Fibroblast of skin of right quadriceps (primary cell): Measurements from ENCODE around the gene HEPACAM.
"Not testable (repeated sequence)": the region's sequence is repeated elsewhere in the genome, so short reads cannot be mapped to it uniquely, and the experiment has no call there.

Experiments
- DNase-seq: peaks from one replicate; pipeline ENCODE4 v3.0.0-alpha.2; 2013

Gene HEPACAM, protein sequence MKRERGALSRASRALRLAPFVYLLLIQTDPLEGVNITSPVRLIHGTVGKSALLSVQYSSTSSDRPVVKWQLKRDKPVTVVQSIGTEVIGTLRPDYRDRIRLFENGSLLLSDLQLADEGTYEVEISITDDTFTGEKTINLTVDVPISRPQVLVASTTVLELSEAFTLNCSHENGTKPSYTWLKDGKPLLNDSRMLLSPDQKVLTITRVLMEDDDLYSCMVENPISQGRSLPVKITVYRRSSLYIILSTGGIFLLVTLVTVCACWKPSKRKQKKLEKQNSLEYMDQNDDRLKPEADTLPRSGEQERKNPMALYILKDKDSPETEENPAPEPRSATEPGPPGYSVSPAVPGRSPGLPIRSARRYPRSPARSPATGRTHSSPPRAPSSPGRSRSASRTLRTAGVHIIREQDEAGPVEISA

DNA sequence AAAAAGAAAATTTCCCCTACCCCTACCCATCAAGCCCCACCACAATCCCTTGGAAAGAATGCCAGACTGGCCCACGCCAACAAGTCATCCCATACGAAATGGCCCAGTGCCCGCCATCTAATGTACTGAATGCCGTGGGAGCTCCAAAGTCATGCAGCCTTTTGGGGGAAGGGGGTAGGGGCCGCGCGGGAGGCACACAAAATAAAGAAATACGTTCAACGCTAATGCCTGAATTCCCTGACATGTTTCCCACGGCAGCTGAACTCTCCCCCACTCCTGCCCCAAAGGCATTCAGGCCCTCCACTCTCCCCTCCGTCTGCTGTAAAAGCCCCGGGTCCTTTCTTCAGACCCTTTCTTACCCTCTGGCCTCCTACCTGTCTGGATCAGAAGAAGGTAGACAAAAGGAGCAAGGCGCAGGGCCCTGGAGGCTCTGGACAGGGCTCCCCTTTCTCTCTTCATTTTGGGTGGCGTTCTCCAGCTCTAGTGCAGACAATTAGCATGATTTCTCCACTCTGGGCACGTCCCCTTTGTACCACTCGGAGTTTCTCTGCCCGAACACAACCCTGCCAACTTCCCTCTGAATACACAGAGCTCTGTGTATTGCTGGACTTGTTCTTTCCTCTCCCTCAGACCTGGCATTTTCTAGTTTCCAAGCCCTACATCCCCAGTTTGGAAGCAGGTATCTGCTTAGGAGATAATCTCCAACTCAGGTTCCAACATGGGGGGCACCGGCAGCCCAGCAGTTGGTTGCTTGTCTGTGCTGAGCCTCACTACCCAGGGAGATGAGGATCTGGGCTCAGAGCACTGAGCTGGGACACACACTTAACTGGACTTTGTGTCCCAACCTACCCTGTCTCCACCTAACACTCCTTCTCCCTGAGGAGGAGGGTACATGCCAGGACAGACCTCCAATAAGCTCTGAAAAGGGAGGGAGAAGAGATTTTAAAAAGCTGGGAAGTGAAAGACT lies at the start of gene HEPACAM:
HEPACAM (minus strand) TSS at position 500 of the 967 bp plus-strand sequence; CDS start at position 459, 41 bp downstream.
- no peak for DNase-seq

DNA sequence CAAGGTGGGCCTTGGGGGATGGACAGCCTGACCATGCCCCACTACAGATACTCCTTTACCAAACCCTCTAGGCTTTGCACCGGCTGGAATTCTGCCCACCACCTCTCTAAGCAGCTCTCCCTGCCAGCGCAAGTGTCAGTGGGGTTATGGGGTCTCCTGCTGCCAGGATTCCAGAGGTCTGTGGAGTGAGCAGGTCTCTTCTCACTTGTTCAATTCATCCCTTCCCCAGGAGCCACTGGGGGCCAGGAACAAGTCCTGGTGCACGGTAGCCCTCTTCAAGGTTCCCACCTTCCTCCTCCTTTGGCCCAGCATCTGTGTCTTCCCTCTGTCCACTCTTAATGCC lies 48.6 kb upstream of the HEPACAM start:
- no peak for DNase-seq

DNA sequence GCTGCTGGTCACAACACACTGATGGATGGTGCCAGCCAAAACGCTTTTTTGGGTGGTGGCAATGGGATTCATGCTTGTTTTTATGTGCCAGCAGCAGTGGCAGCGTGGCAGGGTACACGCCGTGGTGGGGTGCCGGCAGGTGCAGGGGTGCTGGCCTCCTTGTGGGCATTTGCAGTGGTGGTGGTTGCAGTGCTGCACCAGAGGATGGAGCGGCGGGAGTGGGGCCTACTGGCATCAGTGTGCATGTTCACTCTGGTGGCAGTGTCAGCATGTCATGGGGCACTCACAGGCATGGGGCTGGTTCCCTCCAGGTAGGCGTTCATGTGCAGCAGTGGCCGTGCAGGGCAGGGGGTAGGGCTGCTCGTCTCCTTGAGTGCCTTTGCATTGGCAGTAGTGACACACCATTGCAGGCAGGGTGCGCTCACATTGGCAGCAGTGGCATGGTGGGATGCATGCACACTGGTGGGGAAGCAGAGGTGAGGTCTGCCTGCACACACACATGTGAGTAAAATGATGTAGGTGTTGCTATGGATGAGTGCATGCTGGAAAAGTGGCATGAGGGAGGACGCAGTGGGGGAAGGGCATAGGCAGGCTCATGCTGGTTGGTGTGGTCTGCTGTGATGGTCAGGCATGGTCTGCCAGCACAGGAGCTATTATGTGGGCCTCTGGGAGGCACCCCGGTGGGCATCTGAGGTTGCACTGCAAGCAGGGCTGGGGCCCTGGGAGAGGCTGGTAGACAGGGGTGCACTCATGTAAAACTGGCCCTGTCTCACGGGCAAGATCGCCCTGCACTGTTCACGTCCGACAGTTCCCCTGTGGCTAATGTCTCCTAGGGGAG lies 48.0 kb upstream of the HEPACAM start:
- no peak for DNase-seq

DNA sequence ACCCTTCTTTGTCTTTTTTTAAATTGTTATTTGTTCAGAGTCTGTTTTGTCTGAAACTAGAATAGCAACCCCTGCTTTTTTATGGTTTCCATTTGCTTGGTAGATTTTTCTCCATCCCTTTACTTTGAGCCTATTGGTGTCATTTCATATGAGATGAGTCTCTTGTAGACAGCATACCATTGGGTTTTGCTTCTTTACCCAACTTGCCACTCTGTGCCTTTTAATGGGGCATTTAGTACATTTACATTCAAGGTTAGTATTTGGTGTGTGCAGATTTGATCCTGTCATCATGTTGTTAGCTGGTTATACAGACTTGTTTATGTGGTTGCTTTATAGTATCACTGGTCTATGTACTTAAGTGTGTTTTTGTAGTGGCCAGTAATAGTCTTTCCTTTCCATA lies 46.2 kb upstream of the HEPACAM start:
- DNase-seq: no peak

DNA sequence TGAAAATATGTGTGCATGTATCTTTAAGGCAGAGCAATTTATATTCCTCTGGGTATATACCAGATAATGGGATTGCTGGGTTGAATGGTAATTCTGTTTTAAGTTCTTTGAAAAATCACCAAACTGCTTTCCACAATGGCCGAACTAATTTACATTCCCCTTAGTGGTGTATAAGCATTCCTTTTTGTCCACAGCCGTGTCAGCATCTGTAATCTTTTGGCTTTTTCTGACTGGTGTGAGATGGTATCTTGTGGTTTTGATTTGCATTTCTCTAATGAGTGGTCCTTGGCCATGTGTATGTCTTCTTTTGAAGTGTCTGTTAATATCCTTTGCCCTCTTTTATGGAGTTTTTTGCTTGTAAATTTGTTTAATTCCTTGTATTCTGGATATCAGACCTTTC lies 42.5 kb upstream of the HEPACAM start:
- DNase-seq: no peak

DNA sequence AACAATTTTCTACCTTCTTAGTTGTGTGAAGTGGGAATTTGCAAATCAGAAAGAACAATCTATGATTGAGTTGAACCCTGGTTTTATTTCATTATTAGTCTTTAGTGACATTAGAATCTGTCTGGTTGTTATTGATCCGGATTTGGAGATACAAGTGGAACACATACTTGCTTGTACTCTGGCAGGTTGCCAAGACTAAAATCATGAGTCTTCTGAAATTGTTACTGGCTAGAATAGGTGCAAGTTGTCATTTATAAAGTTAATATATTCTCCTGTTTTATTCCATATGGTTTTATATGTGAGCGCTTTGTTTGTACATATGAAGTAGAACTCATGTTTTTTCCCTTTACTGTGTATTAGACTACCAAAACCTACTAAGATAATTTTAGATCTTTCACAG lies 41.2 kb upstream of the HEPACAM start:
- DNase-seq: no peak

DNA sequence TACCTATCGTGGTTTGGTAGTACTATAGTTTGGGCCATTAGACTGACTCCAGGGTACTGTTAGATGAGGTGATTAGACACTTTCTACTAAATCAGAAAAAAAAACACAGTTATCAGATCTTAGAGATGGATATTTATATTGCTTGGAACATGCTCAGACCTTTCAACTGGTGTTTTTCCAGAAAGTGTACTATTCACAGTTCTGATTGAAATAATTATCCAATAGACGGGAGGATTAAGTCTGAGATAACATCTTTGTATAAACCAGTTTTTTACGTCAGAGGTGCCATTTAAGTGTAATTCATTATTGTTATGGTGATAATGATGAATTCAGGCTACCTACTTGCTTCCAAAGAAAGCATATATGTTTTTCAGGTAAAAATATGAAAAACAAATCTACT lies 40.7 kb upstream of the HEPACAM start:
- DNase-seq: no peak

DNA sequence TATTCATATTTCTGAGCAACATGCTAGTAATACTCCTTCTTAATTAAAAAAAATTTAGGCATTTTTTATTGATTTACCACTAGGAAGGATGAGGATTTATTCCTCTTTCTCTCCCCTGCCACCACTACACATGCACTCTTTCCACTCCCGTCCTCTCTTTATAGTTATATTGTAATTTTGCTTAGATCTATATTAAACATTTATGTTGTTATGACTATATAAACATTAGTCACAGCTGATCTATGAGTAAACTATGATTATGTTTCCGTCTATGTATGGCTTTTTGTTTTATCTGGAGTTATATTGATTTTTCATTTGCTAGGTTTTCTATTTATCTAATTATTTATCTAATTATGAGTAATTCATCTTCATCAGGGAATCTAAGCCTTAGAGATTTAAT lies 36.0 kb upstream of the HEPACAM start:
- DNase-seq: no peak

DNA sequence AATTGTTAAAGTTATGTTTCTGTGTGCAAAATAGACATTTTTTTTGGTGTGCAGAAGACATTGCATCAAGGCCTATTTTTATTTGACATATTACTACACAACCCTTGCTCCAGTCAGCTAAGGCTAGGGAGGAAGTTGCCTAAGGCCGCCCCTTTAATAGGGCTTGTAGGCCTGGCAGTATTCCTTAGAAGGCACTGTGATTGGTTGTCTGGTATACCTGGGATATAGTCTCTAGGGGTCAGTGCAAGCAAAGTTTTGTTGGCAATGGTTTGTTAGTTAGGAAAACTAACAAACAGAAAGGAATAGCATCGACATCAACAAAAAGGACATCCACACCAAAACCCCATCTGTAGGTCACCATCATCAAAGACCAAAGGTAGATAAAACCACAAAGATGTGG lies 35.1 kb upstream of the HEPACAM start:
- DNase-seq: peak; percentile 8

DNA sequence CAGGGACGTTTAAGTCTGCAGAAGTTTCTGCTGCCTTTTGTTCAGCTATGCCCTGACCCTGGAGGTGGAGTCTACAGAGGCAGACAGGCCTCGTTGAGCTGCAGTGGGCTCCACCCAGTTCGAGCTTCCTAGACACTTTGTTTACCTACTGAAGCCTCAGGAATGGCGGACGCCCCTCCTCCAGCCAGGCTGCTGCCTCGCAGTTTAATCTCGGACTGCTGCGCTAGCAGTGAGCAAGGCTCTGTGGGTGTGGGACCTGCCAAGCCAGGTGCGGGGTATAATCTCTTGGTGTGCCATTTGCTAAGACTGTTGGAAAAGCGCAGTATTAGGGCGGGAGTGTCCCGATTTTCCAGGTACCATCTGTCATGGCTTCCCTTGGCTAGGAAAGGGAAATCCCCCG lies 32.4 kb upstream of the HEPACAM start:
- DNase-seq: not testable (repeated sequence)

DNA sequence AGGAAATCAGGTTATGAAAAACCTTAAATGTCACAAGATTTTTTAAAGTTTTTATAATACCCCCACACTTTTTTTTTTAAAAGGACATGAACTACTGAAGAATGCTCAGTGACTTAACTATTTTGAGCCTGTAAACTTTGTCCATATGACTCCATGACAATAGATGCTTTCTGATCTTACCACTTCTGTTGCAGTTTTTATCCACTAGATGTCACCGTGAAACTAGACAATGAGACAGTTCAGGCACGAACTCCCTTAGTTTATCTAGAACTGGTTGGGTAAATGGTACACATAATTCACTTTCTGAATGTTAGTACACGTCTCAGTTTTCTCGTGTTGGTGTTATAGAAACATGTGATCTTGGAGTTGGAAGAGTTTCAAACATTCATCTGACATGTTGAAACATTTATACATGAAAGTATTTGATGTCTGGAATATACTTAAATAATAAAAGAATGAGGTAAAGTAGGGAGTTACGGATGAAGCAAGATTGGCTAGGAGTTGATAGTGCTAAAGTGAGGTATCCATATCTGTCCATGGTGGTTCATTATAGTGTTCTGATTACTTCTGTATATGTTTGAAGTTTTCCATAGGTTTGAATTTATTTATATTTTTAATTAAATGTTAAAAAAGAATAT lies 26.2 kb upstream of the HEPACAM start:
- DNase-seq: peak; percentile 75

DNA sequence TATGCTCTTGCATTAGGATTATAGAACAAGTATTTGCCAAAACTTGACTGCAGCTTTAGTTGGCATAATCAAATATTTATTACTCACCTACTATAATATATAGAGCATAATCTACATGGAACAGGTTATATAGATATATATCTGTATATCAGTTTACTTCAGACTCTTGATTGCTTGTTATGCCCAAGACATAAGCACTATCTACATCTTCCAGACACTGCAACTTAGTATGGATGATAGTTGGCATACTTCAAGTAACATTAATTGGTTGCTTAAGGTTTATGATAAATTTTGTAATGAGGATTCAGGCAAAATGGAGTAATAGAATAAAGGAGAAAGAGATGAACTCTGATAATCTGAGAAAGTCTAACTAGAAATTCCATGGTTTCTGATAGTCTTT lies 19.2 kb upstream of the HEPACAM start:
- no peak for DNase-seq

DNA sequence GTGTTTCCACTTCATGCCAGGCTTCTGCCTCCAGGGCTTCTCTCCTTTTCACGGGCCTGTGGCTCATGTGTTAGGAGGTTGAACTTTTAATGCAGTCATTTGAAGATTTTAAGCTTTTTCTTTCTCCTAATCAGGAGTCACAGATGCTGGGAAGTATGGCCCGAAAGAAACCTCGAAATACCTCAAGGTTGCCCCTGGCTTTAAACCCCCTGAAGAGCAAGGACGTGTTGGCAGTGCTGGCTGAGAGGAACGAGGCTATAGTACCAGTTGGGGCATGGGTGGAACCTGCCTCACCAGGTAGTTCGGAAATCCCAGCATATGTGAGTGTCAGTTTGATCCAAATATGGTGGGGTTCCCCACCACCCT lies 18.7 kb upstream of the HEPACAM start:
- DNase-seq: no peak

DNA sequence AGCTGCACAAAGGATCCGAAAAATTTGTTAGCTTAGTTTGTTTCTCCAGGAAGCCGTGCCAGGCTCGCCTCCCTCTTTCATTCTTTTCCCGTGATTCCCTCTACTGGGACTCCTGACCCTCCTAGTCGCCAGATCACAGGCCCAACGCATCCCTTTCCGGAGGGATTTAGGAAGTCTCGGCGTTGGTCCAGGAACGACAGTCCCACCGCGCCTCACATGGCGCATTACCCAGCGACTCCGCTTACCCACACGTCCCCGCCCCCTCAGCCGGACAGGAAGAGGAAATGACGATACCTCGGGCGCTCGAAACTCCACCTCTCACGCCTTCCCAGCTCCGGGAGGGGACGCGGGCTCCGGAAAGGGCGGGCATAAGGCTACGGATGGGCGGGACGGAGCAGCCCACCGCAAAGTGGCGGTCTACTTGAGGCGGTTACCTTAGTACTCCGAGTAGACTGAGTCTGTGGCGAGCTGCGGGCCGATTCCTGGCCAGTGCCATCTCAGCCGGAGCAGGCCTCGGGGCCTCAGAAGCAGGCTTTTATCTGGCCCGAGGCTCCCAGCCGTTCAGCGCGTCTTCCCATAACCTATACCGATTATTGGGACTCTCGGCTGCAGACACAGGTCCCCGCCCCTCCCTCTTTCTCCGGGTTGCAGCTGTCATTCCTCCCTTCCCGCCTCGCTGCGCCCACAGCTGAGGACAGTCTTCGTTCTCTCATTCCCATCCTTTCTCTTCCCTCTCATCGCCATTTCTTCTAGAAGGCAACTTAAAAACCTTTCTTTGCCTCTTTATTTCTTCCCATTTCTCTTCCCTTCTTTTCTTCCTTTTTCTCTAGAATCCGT lies 18.1 kb upstream of the HEPACAM start, which contains the start of gene CCDC15:
CCDC15 (plus strand) TSS at position 450 of the 837 bp plus-strand sequence. CDS start 531 bp downstream, outside the sequence.
- DNase-seq: peak; percentile 98

DNA sequence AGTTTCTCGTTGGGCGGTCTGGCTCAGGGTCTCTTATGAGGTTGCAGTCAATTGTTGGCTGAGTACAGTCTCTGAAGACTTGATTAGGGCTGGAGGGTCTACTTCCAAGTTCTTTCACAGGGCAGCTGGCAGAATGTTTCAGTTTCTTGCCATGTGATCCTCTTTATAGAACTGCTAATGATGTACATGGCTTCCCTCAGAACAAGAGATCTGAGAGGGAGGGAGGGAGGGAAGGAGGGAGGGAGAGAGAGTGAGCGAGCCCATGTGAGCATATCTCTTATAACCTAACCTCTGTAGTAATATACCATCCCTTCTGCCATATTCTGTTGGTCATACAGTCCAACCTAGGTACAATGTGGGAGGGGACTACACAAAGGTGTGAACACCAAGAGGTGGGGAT lies 15.5 kb upstream of the HEPACAM start:
- no peak for DNase-seq

DNA sequence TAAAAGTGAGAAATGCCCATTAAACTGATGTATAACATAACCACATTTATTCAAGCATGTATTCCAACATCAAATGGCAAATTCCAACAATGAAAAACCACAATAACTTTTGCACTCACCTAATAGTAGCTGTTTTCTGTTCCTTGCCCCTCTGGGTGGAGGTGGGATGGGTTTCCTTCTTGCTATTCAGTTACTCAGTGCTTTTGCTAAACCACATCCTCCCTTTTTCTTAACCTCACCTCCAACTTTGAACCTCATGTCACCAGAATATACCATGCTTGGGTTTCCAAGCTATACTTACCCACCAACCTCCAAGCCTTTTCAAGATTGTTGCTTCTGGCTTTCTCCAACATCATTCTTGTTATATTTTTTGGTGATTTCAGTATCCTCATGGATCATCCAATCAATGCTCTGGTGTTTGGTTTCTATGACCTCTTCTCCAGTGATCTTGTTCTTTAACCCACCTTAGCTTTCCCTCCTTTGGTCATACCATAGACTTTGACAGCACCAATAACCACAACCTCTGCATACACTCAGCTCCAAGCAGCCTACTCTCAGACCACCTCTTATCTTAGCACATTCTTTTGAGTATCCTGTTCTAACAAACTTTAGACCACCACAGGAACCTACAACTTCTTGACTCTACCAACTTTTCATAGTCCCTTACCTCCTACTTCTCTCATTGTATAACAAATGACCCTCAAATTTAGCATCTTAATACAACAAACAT lies 14.9 kb upstream of the HEPACAM start:
- DNase-seq: no peak

DNA sequence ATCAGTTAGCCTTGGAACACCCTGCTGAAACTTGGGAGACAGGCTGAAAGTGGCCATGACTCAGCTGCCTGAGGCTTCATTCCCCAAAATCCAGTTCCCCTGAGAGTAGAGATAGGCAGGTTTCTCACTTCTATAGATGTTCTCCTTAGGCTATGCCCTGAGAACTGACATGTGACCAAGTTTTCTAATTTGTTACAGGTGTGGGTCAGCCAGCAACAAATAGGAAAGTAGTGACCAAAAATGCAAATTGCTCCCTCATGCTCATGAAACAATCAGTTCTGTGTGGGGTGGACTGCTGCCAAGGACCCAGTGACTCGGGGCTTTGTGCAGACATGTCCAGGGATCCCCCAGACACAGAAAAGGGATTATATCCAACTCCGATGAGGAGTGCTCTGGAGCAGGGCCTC lies 10.9 kb upstream of the HEPACAM start:
- DNase-seq: peak; percentile 38

DNA sequence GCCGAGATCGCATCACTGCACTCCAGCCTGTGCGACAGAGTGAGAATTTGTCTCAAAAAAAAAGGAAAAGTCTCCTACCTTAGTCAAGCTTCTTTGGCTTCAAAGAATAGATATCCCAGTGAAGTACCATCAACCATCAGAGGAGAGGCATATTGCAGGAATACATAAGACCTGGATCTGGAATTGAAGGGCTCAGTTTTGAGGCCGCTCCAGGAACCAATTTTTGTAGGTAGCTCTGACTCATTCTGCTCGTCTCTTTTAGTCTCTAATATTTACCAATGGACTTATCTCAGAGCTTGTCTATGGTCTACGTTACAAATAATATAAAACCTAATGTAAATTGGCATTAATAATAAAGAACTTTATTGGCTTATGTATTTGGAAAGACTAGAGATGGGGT lies 10.0 kb upstream of the HEPACAM start:
- DNase-seq: no peak

DNA sequence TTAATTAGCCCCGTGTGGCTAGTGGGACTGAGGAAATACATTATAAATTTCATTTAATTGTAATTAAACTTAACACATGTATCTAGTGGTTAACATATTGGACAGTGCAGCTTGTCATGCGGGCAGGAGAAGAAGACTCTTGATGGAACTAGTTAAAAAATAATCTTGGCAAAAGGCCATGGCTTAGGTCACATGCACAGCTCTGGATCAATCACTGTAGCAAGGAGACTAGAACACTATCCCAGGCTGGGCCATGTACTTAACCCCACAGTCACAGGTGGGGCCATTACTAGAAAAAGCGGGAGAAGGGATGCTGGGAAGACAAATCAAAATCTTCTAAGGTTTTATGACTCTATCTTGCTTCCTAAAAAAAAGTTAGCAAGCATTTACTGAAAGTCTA lies 8.7 kb upstream of the HEPACAM start:
- no peak for DNase-seq

DNA sequence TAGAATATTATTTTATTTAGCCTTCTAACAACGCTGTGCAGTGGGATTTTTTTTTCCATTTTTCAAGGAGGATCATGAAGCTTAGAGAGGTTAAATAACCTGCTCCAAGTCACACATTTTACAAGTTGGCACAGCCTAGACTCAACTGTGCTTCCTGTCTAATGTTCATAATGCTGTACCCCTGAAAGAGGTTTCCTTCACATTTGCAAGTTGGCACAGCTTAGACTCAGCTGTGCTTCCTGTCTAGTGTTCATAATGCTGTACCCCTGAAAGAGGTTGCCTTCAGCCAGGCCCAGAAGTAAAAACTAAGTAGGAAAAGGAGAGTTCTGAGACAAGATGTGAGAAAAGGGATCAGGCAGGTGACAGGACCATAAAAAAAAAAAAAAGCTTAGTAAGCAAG lies 7.9 kb upstream of the HEPACAM start:
- DNase-seq: no peak

DNA sequence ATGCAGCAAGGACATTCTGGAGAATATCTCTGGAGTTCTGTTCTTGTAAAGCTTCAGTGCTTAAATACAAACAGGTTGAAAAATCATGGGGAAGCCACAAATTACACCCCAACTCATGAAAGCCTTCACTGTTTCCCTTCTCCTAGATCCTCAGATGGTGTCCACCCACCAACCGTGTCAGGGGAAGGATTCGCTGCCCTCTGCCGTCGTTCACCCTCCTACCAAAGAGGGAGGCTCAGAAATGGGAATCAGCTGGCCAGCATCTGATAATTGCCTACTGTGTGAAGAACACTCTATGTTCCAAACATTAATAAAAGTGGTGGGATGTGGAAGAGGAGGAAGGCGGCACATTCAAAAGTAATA lies 7.4 kb upstream of the HEPACAM start:
- DNase-seq: no peak
